Epithelial cell of esophagus (primary cell): Measurements from ENCODE around the gene KLHL30.

Experiments used
- DNase-seq: peaks from one replicate; pipeline ENCODE4 v3.0.0; 2010; ENCODE audit warnings: low read depth
- H3K4me3 ChIP-seq: 2 replicates; pipeline ENCODE4 v1.5.1; 2011; ENCODE audit warnings: mild to moderate bottlenecking, low read length, control low read depth
- CTCF ChIP-seq: IDR thresholded peaks from 2 replicates; pipeline ENCODE4 v1.5.1; 2011; ENCODE audit warnings: low read depth, mild to moderate bottlenecking, low read length, control low read depth, inconsistent platforms; ENCODE audit not compliant: insufficient read depth; ENCODE audit errors: missing control alignments

KLHL30 gene

GRCh38 chr2:238138331-238139195 lies at the start of gene KLHL30:
Gene KLHL30 (plus strand): TSS chr2:238138668. CDS start chr2:238140755, 2,087 bp downstream.
- DNase-seq: no peak
- no peak for TF ChIP-seq CTCF
- no peak within 1 kb of the TSS for H3K4me3 ChIP-seq

GRCh38 chr2:238090887-238091286 lies 47.6 kb upstream of the KLHL30 start:
- TF ChIP-seq CTCF: no peak
- DNase-seq: no peak
- H3K4me3 ChIP-seq: no peak overlapping the region

GRCh38 chr2:238091436-238092060 lies 46.9 kb upstream of the KLHL30 start:
- no peak for DNase-seq
- no peak for TF ChIP-seq CTCF

GRCh38 chr2:238092486-238093035 lies 45.9 kb upstream of the KLHL30 start:
- H3K4me3 ChIP-seq: no peak overlapping the region
- TF ChIP-seq CTCF: no peak
- no peak for DNase-seq

More at GRCh38 chr2:238091436-238092060, 46.9 kb upstream of the KLHL30 start:
- no peak overlapping the region for H3K4me3 ChIP-seq

GRCh38 chr2:238093181-238094140 lies 45.0 kb upstream of the KLHL30 start:
- H3K4me3 ChIP-seq: no peak overlapping the region
- TF ChIP-seq CTCF: no peak
- no peak for DNase-seq

- DNase-seq: no peak
- H3K4me3 ChIP-seq: no peak overlapping the region
- no peak for TF ChIP-seq CTCF
Measured at GRCh38 chr2:238094438-238095022, 43.9 kb upstream of the KLHL30 start.
